HCT116 (cell line): ENCODE data around the gene DYRK1B. TPM values are rescaled to one million over a fixed set of nuclear protein-coding genes. Genes with fewer than 3 reads are reported as not detected.

Source experiments
- ATAC-seq: fragments of 200-7000 bp; cut with Tn5 transposase; 2 replicates; pipeline ENCODE4 v1.9.1; 2020; ENCODE audit warnings: mild to moderate bottlenecking, moderate library complexity
- BruUV-seq: library from RNA; stranded (reverse); fragments of 400-500 nt; replicated peaks from 2 replicates; lab custom pipeline; 2021; lab: Mats Ljungman, UMichigan
- CTCF ChIA-PET: fragments of 300-600 bp; sonication (Branson Sonifier 250); formaldehyde crosslinking; loops from one replicate; lab custom pipeline; 2021; ENCODE audit warnings: antibody characterized with exemption; lab: Charles Lee
- POLR2A ChIA-PET: fragments of 300-600, 350-600 bp; sonication (Branson Sonifier 250); formaldehyde crosslinking; loops from one replicate; lab custom pipeline; 2021; ENCODE audit warnings: antibody characterized with exemption; lab: Charles Lee
- RAD21 ChIA-PET, 2 experiments: fragments of 300-600 bp; sonication (Branson Sonifier 250); formaldehyde crosslinking; loops; one replicate each; lab custom pipeline; 2023; ENCODE audit warnings: low total read pairs in 2 of 2; ENCODE audit not compliant: uncharacterized antibody in 2 of 2, unreplicated experiment in 2 of 2, low non-redundant PET in 1 of 2; lab: Charles Lee
- DNase-seq: peaks from one replicate; pipeline ENCODE4 v3.0.0-alpha.2; 2010; ENCODE audit warnings: low read depth, low spot score
- H2AFZ ChIP-seq: fragments of 200-600 bp; shearing (Covaris generic), sonication (generic); 2 replicates; pipeline ENCODE4 v1.6.1; 2017; ENCODE audit warnings: low read depth, mixed run types, mixed read lengths, antibody characterized with exemption, low read length; ENCODE audit not compliant: poor library complexity, severe bottlenecking
- H3K27ac ChIP-seq: 2 replicates; pipeline ENCODE4 v1.5.1; 2012; ENCODE audit warnings: low read depth, low read length
- H3K27me3 ChIP-seq: fragments of 200-600 bp; sonication (generic); 2 replicates; pipeline ENCODE4 v1.6.1; 2016; ENCODE audit warnings: mixed run types, low read length, mixed read lengths; ENCODE audit not compliant: insufficient read depth
- H3K36me3 ChIP-seq, 2 experiments: fragments of 200-500 bp in 1 of 2; fragments of 200-600 bp in 1 of 2; sonication (Bioruptor generic) in 1 of 2; sonication (generic) in 1 of 2; 2 replicates each; pipeline versions ENCODE4 v1.5.1 to v1.6.1; 2014 to 2016; ENCODE audit warnings: low read length in 2 of 2, inconsistent platforms in 1 of 2, mixed read lengths in 1 of 2, mixed run types in 1 of 2; ENCODE audit not compliant: insufficient read depth in 2 of 2, control insufficient read depth in 1 of 2
- H3K4me1 ChIP-seq, 2 experiments: fragments of 200-600 bp in 1 of 2; sonication (generic) in 1 of 2; 2 replicates each; pipeline versions ENCODE4 v1.5.1 to v1.6.1; 2012 to 2017; ENCODE audit warnings: low read length in 2 of 2, inconsistent platforms in 1 of 2, mild to moderate bottlenecking in 1 of 2, mixed read lengths in 1 of 2, mixed run types in 1 of 2, moderate library complexity in 1 of 2; ENCODE audit not compliant: insufficient read depth in 2 of 2, control insufficient read depth in 1 of 2
- H3K4me2 ChIP-seq: fragments of 200-600 bp; sonication (generic); 2 replicates; pipeline ENCODE4 v1.6.1; 2017; ENCODE audit warnings: mixed run types, low read length, mixed read lengths
- H3K4me3 ChIP-seq, 2 experiments: fragments of 200-600 bp in 1 of 2; sonication (generic) in 1 of 2; replicated peaks in 1 of 2; 2 replicates each; pipeline ENCODE4 v1.5.1; 2011 to 2016; ENCODE audit warnings: low read length in 2 of 2, control low read depth in 1 of 2, low read depth in 1 of 2, mild to moderate bottlenecking in 1 of 2, mixed read lengths in 1 of 2, mixed run types in 1 of 2
- H3K79me2 ChIP-seq: fragments of 200-600 bp; sonication (generic); 2 replicates; pipeline ENCODE4 v1.6.1; 2017; ENCODE audit warnings: mild to moderate bottlenecking, mixed run types, low read length, moderate library complexity, mixed read lengths; ENCODE audit not compliant: insufficient read depth
- H3K9ac ChIP-seq: fragments of 200-600 bp; sonication (generic); 2 replicates; pipeline ENCODE4 v1.6.1; 2016; ENCODE audit warnings: low read length, mixed read lengths
- H3K9me2 ChIP-seq: fragments of 200-600 bp; sonication (generic), shearing (Covaris generic); 2 replicates; pipeline ENCODE4 v1.6.1; 2017; ENCODE audit warnings: mixed run types, mild to moderate bottlenecking, moderate library complexity; ENCODE audit not compliant: insufficient read depth
- H3K9me3 ChIP-seq, 2 experiments: fragments of 200-500 bp in 1 of 2; fragments of 200-600 bp in 1 of 2; sonication (Bioruptor generic) in 1 of 2; sonication (generic) in 1 of 2; 2 replicates each; pipeline ENCODE4 v1.6.1; 2014 to 2017; ENCODE audit warnings: low read length in 2 of 2, mixed read lengths in 2 of 2, inconsistent platforms in 1 of 2, low read depth in 1 of 2, mild to moderate bottlenecking in 1 of 2, mixed run types in 1 of 2, moderate library complexity in 1 of 2; ENCODE audit not compliant: control insufficient read depth in 1 of 2, insufficient read depth in 1 of 2
- H4K20me1 ChIP-seq: fragments of 200-600 bp; sonication (generic), shearing (Covaris generic); 2 replicates; pipeline ENCODE4 v1.6.1; 2017; ENCODE audit warnings: mixed run types, mild to moderate bottlenecking, moderate library complexity; ENCODE audit not compliant: insufficient read depth
- ATF3 ChIP-seq: IDR thresholded peaks from 2 replicates; pipeline ENCODE4 v1.6.1; 2012
- CBX3 ChIP-seq: IDR thresholded peaks from 2 replicates; pipeline ENCODE4 v1.6.1; 2012; ENCODE audit warnings: low read depth
- CEBPB ChIP-seq: IDR thresholded peaks from 2 replicates; pipeline ENCODE4 v1.6.1; 2012; ENCODE audit warnings: low read depth
- EGR1 ChIP-seq: IDR thresholded peaks from 2 replicates; pipeline ENCODE4 v1.6.1; 2012; ENCODE audit warnings: low read depth
- FOSL1 ChIP-seq: IDR thresholded peaks from 2 replicates; pipeline ENCODE4 v1.6.1; 2012; ENCODE audit warnings: low read depth
- JUND ChIP-seq: IDR thresholded peaks from 2 replicates; pipeline ENCODE4 v1.6.1; 2012
- MAX ChIP-seq: IDR thresholded peaks from 2 replicates; pipeline ENCODE4 v1.6.1; 2012
- RAD21 ChIP-seq: IDR thresholded peaks from 2 replicates; pipeline ENCODE4 v1.6.1; 2012; ENCODE audit warnings: low read depth, mild to moderate bottlenecking
- SP1 ChIP-seq: IDR thresholded peaks from 2 replicates; pipeline ENCODE4 v1.6.1; 2012; ENCODE audit warnings: low read depth
- SRF ChIP-seq: IDR thresholded peaks from 2 replicates; pipeline ENCODE4 v1.6.1; 2012; ENCODE audit warnings: low read depth
- YY1 ChIP-seq: IDR thresholded peaks from 2 replicates; pipeline ENCODE4 v1.6.1; 2011; ENCODE audit warnings: low read length, low read depth, moderate library complexity, mild to moderate bottlenecking; ENCODE audit not compliant: insufficient replicate concordance; ENCODE audit errors: extremely low read depth
- ZFX ChIP-seq: fragments of 450-650 bp; IDR thresholded peaks from 2 replicates; pipeline ENCODE4 v1.6.1; 2017
- ZNF274 ChIP-seq: fragments of 200-500 bp; sonication (Bioruptor generic); IDR thresholded peaks from 2 replicates; pipeline ENCODE4 v1.6.1; 2014; ENCODE audit warnings: mild to moderate bottlenecking, low read depth, low read length, inconsistent platforms
- intact Hi-C: fragments of 100-400 bp; cut with micrococcal nuclease; formaldehyde crosslinking; loops from 2 replicates; pipeline ENCODE4 v1.10.0; 2022
- total RNA-seq: library from RNA; stranded (reverse); gene quantifications from one replicate; pipeline ENCODE4 v1.2.1, GENCODE V29; 2021; ENCODE audit not compliant: unreplicated experiment

Gene DYRK1B
- total RNA-seq, 1 experiment from 2014 or later, result 7.3 TPM

- BruUV-seq, result no TSS peak
- peak overlapping the region; percentile 24 for H3K27ac ChIP-seq
Measured at GRCh38 chr19:39842693-39843435, 8.9 kb upstream of the DYRK1B start.

GRCh38 chr19:39841041-39841440, 7.1 kb upstream of the DYRK1B start:
- Histone ChIP-seq H3K9ac (no peak overlapping the region), H3K27me3 (no peaks in the 10 kb centered on the region), H3K9me3 (no peaks in the 10 kb centered on the region), H3K79me2 (peaks cover 100% of the 10 kb centered on the region), H3K27ac (no peak overlapping the region), H3K4me3 (no peak overlapping the region), H3K9me2 (no peaks in the 10 kb centered on the region), H3K4me2 (no peak overlapping the region), H4K20me1 (peaks cover 24% of the 10 kb centered on the region; the same call in 1 of the 2 replicates), H2AFZ (no peak overlapping the region), H3K36me3 (peaks cover 38 to 44% of the 10 kb centered on the region in 2 experiments), H3K4me1 (peaks cover 20 to 26% of the 10 kb centered on the region in 2 experiments)
- TF ChIP-seq ATF3, result no peak
- no peak for TF ChIP-seq ZFX
- TF ChIP-seq ZNF274, result no peak
- TF ChIP-seq FOSL1, result no peak
- TF ChIP-seq SRF, result no peak
- intact Hi-C loops, result loop anchor here (5.0 kb wide), 1 partner anchor 289 kb away; no protein-coding TSS in a partner anchor
- CTCF ChIA-PET, result no interaction called here
- RAD21 ChIA-PET, result no interaction called here
- ATAC-seq (no peak), DNase-seq (no peak)
- no TSS peak for BruUV-seq
- POLR2A ChIA-PET, result no interaction called here

More at GRCh38 chr19:39842693-39843435, 8.9 kb upstream of the DYRK1B start:
- Histone ChIP-seq H3K4me3 (no peak overlapping the region), H4K20me1 (peaks cover 24% of the 10 kb centered on the region; the same call in 1 of the 2 replicates), H3K36me3 (peaks cover 20 to 26% of the 10 kb centered on the region in 2 experiments), H3K79me2 (peaks cover 84% of the 10 kb centered on the region), H3K4me2 (peak overlapping the region; percentile 24; the same call in 1 of the 2 replicates), H3K9me2 (no peaks in the 10 kb centered on the region), H3K27me3 (no peaks in the 10 kb centered on the region), H2AFZ (no peak overlapping the region), H3K4me1 (peaks cover 28 to 39% of the 10 kb centered on the region in 2 experiments), H3K9me3 (no peaks in the 10 kb centered on the region), H3K9ac (peak overlapping the region; percentile 30)
- ChIA-PET RAD21 (no interaction called here), CTCF (interaction anchor here (0.9 to 2.2 kb wide), 4 partner anchors 11 to 170 kb away, joined by 3 to 15 read pairs (median 4); no protein-coding TSS in a partner anchor), POLR2A (no interaction called here)
- ATAC-seq, result no peak
- intact Hi-C loops, result loop anchor here (5.0 kb wide), 1 partner anchor 291 kb away; no protein-coding TSS in a partner anchor
- DNase-seq, result no peak
- TF ChIP-seq SRF (no peak), FOSL1 (no peak), EGR1 (no peak), CBX3 (no peak), JUND (no peak), SP1 (no peak), CEBPB (no peak), ATF3 (no peak), RAD21 (no peak), YY1 (no peak), MAX (no peak)
